ENCODE data around the gene MBOAT2. TPM values are rescaled to one million over a fixed set of nuclear protein-coding genes. Genes with fewer than 3 reads are reported as not detected.

The MBOAT2 gene
- polyA plus RNA-seq, 1 donor from 2014 or later = 205 TPM

DNA sequence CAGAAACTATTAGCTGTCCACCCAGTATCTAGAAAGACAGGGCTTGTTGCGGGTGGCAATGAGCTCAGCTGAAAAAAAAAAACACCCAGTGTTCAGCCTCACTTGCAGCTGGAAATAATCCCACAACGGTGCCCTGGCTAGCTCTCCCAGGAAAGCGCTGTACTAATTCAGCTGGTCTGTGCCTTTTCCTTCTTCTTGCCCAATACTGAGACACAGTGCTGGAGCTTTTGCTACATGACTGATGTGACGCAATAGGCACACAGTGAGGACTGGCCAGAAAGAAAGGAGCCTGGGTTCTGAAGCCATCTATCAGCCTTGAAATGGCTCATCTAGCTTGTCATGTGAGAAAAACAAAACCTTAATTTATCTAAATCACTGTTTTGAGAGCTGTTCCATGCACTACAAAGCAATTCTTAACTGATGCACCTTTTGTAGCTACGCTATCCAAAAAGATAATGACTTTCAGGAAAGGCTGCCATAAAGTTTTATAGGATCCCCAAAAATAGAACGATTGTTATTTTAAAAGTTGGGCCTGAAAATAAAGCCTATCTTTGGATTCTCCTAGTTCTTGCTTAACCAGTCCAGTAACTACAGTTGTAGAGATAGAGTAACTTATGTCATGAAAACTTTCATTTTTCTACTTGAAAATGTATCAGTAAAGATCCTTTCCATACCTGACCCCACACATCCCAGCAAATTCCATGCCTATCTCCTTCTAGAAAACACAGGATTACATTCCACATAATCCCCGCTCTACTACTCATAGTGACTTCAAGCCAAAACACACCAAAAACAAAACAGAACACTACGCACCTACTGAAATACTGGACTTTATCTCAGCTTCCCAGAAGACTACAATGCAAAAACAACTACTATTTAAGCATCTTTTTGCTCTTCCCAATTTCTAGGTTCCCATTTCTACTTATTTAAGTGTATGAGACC is 181.9 kb downstream of the MBOAT2 start:
- Histone ChIP-seq H3K4me3 (ENCODE audit: low read length) (no peak overlapping the region), H3K27ac (ENCODE audit: low read length) (no peak overlapping the region), H3K9me3 (ENCODE audit: low read length) (no peaks in the 10 kb centered on the region), H3K9me2 (ENCODE audit: insufficient read depth, low read length) (no peaks in the 10 kb centered on the region), H3K36me3 (ENCODE audit: insufficient read depth, low read length) (no peaks in the 10 kb centered on the region), H3K27me3 (ENCODE audit: insufficient read depth, low read depth, low read length) (no peaks in the 10 kb centered on the region), H3F3A (ENCODE audit: insufficient read depth, low read length, poor library complexity, severe bottlenecking) (no peaks in the 10 kb centered on the region), H3K79me2 (replicated peaks; ENCODE audit: insufficient read depth, low read length) (peaks cover 21% of the 10 kb centered on the region), H3K9ac (ENCODE audit: low read length) (no peak overlapping the region), H4K20me1 (ENCODE audit: insufficient read depth) (peaks cover 15% of the 10 kb centered on the region), H2AFZ (ENCODE audit: low read depth, low read length) (no peak overlapping the region), H3K4me2 (ENCODE audit: low read length) (no peak overlapping the region)
- TF ChIP-seq RAD21 (conservative IDR thresholded peaks at IDR 0.05) = no peak
- TF ChIP-seq MXI1 (conservative IDR thresholded peaks at IDR 0.05; ENCODE audit: poor library complexity, severe bottlenecking) = no peak
- no peak for TF ChIP-seq REST (IDR thresholded peaks at IDR 0.05; ENCODE audit: borderline replicate concordance)
- no peak for TF ChIP-seq EZH2 (IDR thresholded peaks at IDR 0.05; ENCODE audit: borderline replicate concordance, insufficient read depth, low read length, poor library complexity, severe bottlenecking)
- TF ChIP-seq CTCF (IDR thresholded peaks at IDR 0.05; ENCODE audit: poor library complexity, severe bottlenecking) = no peak
- TF ChIP-seq TAF1 (IDR thresholded peaks at IDR 0.05; ENCODE audit: low read depth) = no peak
- no peak for TF ChIP-seq EP300 (conservative IDR thresholded peaks at IDR 0.05; ENCODE audit: poor library complexity, severe bottlenecking)
- no peak for TF ChIP-seq SMC3 (conservative IDR thresholded peaks at IDR 0.05; ENCODE audit: poor library complexity)
- TF ChIP-seq POLR2AphosphoS5 (IDR thresholded peaks at IDR 0.05) = no peak

GRCh38 chr2:8819948-8820347 is 183.5 kb downstream of the MBOAT2 start:
- no peak overlapping the region for H3K9ac ChIP-seq (ENCODE audit: low read length)
- H3K79me2 ChIP-seq (replicated peaks; ENCODE audit: insufficient read depth, low read length) = peaks cover 21% of the 10 kb centered on the region
- H3K27ac ChIP-seq (ENCODE audit: low read length) = no peak overlapping the region
- H3K4me3 ChIP-seq (ENCODE audit: low read length) = no peak overlapping the region
- H3K27me3 ChIP-seq (ENCODE audit: insufficient read depth, low read depth, low read length) = no peaks in the 10 kb centered on the region
- no peaks in the 10 kb centered on the region for H3K36me3 ChIP-seq (ENCODE audit: insufficient read depth, low read length)
- no peak overlapping the region for H3K4me2 ChIP-seq (ENCODE audit: low read length)
- TF ChIP-seq SMC3 (conservative IDR thresholded peaks at IDR 0.05; ENCODE audit: poor library complexity) = no peak
- TF ChIP-seq EP300 (conservative IDR thresholded peaks at IDR 0.05; ENCODE audit: poor library complexity, severe bottlenecking) = no peak
- no peak for TF ChIP-seq REST (IDR thresholded peaks at IDR 0.05; ENCODE audit: borderline replicate concordance)
- TF ChIP-seq TAF1 (IDR thresholded peaks at IDR 0.05; ENCODE audit: low read depth) = no peak
- no peak for TF ChIP-seq MXI1 (conservative IDR thresholded peaks at IDR 0.05; ENCODE audit: poor library complexity, severe bottlenecking)
- TF ChIP-seq RAD21 (conservative IDR thresholded peaks at IDR 0.05) = no peak
- TF ChIP-seq POLR2AphosphoS5 (IDR thresholded peaks at IDR 0.05) = no peak
- TF ChIP-seq CTCF (IDR thresholded peaks at IDR 0.05; ENCODE audit: poor library complexity, severe bottlenecking) = no peak
- TF ChIP-seq EZH2 (IDR thresholded peaks at IDR 0.05; ENCODE audit: borderline replicate concordance, insufficient read depth, low read length, poor library complexity, severe bottlenecking) = no peak
- no peaks in the 10 kb centered on the region for H3K9me2 ChIP-seq (ENCODE audit: insufficient read depth, low read length)
- no peaks in the 10 kb centered on the region for H3F3A ChIP-seq (ENCODE audit: insufficient read depth, low read length, poor library complexity, severe bottlenecking)
- H3K9me3 ChIP-seq (ENCODE audit: low read length) = no peaks in the 10 kb centered on the region
- H2AFZ ChIP-seq (ENCODE audit: low read depth, low read length) = no peak overlapping the region
- H4K20me1 ChIP-seq (ENCODE audit: insufficient read depth) = peaks cover 20% of the 10 kb centered on the region
